PC-9 (cell line): Measurements from ENCODE around the gene ATP2B2. TPM values are rescaled to one million over a fixed set of nuclear protein-coding genes. Genes with fewer than 3 reads are reported as not detected.

Experiments
- BruUV-seq: library from RNA; stranded (reverse); fragments of 400-500 nt; replicated peaks from 2 replicates; lab custom pipeline; 2021; lab: Mats Ljungman, UMichigan
- CTCF ChIA-PET: fragments of 300-600 bp; sonication (Branson Sonifier 250); formaldehyde crosslinking; loops from one replicate; lab custom pipeline; 2022; ENCODE audit warnings: antibody characterized with exemption; lab: Charles Lee
- POLR2A ChIA-PET: fragments of 300-600 bp; sonication (Branson Sonifier 250); formaldehyde crosslinking; loops from one replicate; lab custom pipeline; 2022; ENCODE audit warnings: antibody characterized with exemption; ENCODE audit not compliant: unreplicated experiment; lab: Charles Lee
- DNase-seq, 2 experiments: peaks; one replicate each; pipeline versions ENCODE4 v3.0.0 to v3.0.0-alpha.2; 2015 to 2022; ENCODE audit warnings: mixed read lengths in 1 of 2
- H2AFZ ChIP-seq: fragments of 200-600 bp; sonication (generic); 2 replicates; pipeline ENCODE4 v1.8.1; 2017; ENCODE audit warnings: antibody characterized with exemption
- H3F3A ChIP-seq: fragments of 200-600 bp; sonication (generic); 2 replicates; pipeline ENCODE4 v1.8.1; 2017; ENCODE audit warnings: antibody characterized with exemption, mild to moderate bottlenecking, low read depth; ENCODE audit not compliant: insufficient read depth
- H3K27ac ChIP-seq: fragments of 200-600 bp; sonication (generic); 2 replicates; pipeline ENCODE4 v1.6.1; 2016; ENCODE audit warnings: mixed run types
- H3K27me3 ChIP-seq: fragments of 200-600 bp; sonication (generic); 2 replicates; pipeline ENCODE4 v1.6.1; 2016; ENCODE audit warnings: low read depth, mixed run types; ENCODE audit not compliant: insufficient read depth
- H3K36me3 ChIP-seq: fragments of 200-600 bp; sonication (generic); 2 replicates; pipeline ENCODE4 v1.6.1; 2016; ENCODE audit warnings: low read depth, mixed run types
- H3K4me1 ChIP-seq: fragments of 200-600 bp; sonication (generic); replicated peaks from 2 replicates; pipeline ENCODE4 v1.6.1; 2016; ENCODE audit warnings: mixed run types; ENCODE audit not compliant: insufficient read depth
- H3K4me2 ChIP-seq: fragments of 200-600 bp; sonication (generic); 2 replicates; pipeline ENCODE4 v1.6.1; 2017; ENCODE audit warnings: mixed run types
- H3K4me3 ChIP-seq: fragments of 200-600 bp; sonication (generic); 2 replicates; pipeline ENCODE4 v1.6.1; 2016; ENCODE audit warnings: mixed run types
- H3K79me2 ChIP-seq: fragments of 200-600 bp; sonication (generic); 2 replicates; pipeline ENCODE4 v1.6.1; 2017; ENCODE audit warnings: low read depth, mixed run types
- H3K9me2 ChIP-seq: fragments of 200-600 bp; sonication (generic); 2 replicates; pipeline ENCODE4 v1.8.1; 2017; ENCODE audit warnings: mild to moderate bottlenecking; ENCODE audit not compliant: insufficient read depth
- H3K9me3 ChIP-seq: fragments of 200-600 bp; sonication (generic); 2 replicates; pipeline ENCODE4 v1.8.1; 2016; ENCODE audit warnings: low read depth; ENCODE audit not compliant: insufficient read depth
- H4K20me1 ChIP-seq: fragments of 200-600 bp; sonication (generic); 2 replicates; pipeline ENCODE4 v1.8.1; 2017; ENCODE audit not compliant: insufficient read depth
- CTCF ChIP-seq: fragments of 200-600 bp; sonication (generic); conservative IDR thresholded peaks from 2 replicates; pipeline ENCODE4 v1.6.1; 2017; ENCODE audit warnings: mixed run types, antibody characterized with exemption, mild to moderate bottlenecking, moderate library complexity
- EZH2 ChIP-seq: fragments of 200-600 bp; sonication (generic); IDR thresholded peaks from 2 replicates; pipeline ENCODE4 v1.8.0; 2017; ENCODE audit warnings: antibody characterized with exemption, low read depth
- intact Hi-C: fragments of 100-400 bp; cut with micrococcal nuclease; formaldehyde crosslinking; loops from one replicate; pipeline ENCODE4 v1.10.0; 2022; ENCODE audit not compliant: unreplicated experiment
- total RNA-seq: library from RNA; stranded (reverse); gene quantifications from 2 replicates; pipeline ENCODE4 v1.2.3, GENCODE V29; 2021

ATP2B2 gene
- total RNA-seq, 1 experiment from 2014 or later, result not detected

GRCh38 chr3:10408680-10409079 lies 96.7 kb downstream of the ATP2B2 start:
- no peak for TF ChIP-seq CTCF
- no peak for TF ChIP-seq EZH2
- no TSS peak for BruUV-seq
- POLR2A ChIA-PET, result interaction anchor here (0.7 kb wide), 1 partner anchor 733 kb away, joined by 8 read pairs; no protein-coding TSS in a partner anchor

GRCh38 chr3:10407361-10407760 lies 98.0 kb downstream of the ATP2B2 start:
- Histone ChIP-seq H3K4me3 (no peak overlapping the region), H2AFZ (no peak overlapping the region), H4K20me1 (0 out of 2 replicates have a peak, but pooled peaks cover 2% of the 10 kb centered on the region), H3K9me3 (no peaks in the 10 kb centered on the region), H3K27ac (no peak overlapping the region), H3F3A (no peaks in the 10 kb centered on the region), H3K36me3 (no peaks in the 10 kb centered on the region), H3K4me1 (no peaks in the 10 kb centered on the region), H3K27me3 (peaks cover 59% of the 10 kb centered on the region), H3K79me2 (no peaks in the 10 kb centered on the region), H3K4me2 (no peak overlapping the region), H3K9me2 (no peaks in the 10 kb centered on the region)
- intact Hi-C loops, result no loop called here
- no peak for DNase-seq
- TF ChIP-seq CTCF, result no peak
- TF ChIP-seq EZH2, result no peak
- BruUV-seq, result no TSS peak
- CTCF ChIA-PET, result no interaction called here
- POLR2A ChIA-PET, result no interaction called here

More at GRCh38 chr3:10408680-10409079, 96.7 kb downstream of the ATP2B2 start:
- Histone ChIP-seq H3K36me3 (no peaks in the 10 kb centered on the region), H3K4me3 (no peak overlapping the region), H3K9me2 (no peaks in the 10 kb centered on the region), H3K27ac (no peak overlapping the region), H3K27me3 (peaks cover 60% of the 10 kb centered on the region), H4K20me1 (0 out of 2 replicates have a peak, but pooled peaks cover 2% of the 10 kb centered on the region), H3K79me2 (no peaks in the 10 kb centered on the region), H3F3A (no peaks in the 10 kb centered on the region), H3K4me1 (no peaks in the 10 kb centered on the region), H2AFZ (no peak overlapping the region), H3K9me3 (no peaks in the 10 kb centered on the region), H3K4me2 (no peak overlapping the region)
- DNase-seq, result no peak
- CTCF ChIA-PET, result no interaction called here
- intact Hi-C loops, result no loop called here

- BruUV-seq, result no TSS peak
- no peak for DNase-seq
- POLR2A ChIA-PET, result no interaction called here
- 0 out of 2 replicates have a peak, but pooled peaks cover 2% of the 10 kb centered on the region for H4K20me1 ChIP-seq
- no peaks in the 10 kb centered on the region for H3K36me3 ChIP-seq
- CTCF ChIA-PET, result no interaction called here
- H3K4me3 ChIP-seq, result no peak overlapping the region
- H3K79me2 ChIP-seq, result no peaks in the 10 kb centered on the region
- H3K4me2 ChIP-seq, result no peak overlapping the region
- intact Hi-C loops, result no loop called here
- H3K9me2 ChIP-seq, result no peaks in the 10 kb centered on the region
- H2AFZ ChIP-seq, result no peak overlapping the region
- no peak overlapping the region for H3K27ac ChIP-seq
- H3K27me3 ChIP-seq, result peaks cover 59% of the 10 kb centered on the region
- TF ChIP-seq EZH2 (no peak), CTCF (no peak)
- no peaks in the 10 kb centered on the region for H3F3A ChIP-seq
- H3K9me3 ChIP-seq, result no peaks in the 10 kb centered on the region
- H3K4me1 ChIP-seq, result no peaks in the 10 kb centered on the region
Observed at GRCh38 chr3:10406414-10406813, 99.0 kb downstream of the ATP2B2 start.
